Measurements from ENCODE around the gene UTS2B. TPM values are rescaled to one million over a fixed set of nuclear protein-coding genes. Genes with fewer than 3 reads are reported as not detected.

UTS2B gene
- total and polyA plus RNA-seq, 4 donors, result 0.10 to 0.76 TPM; not detected in 2

DNA sequence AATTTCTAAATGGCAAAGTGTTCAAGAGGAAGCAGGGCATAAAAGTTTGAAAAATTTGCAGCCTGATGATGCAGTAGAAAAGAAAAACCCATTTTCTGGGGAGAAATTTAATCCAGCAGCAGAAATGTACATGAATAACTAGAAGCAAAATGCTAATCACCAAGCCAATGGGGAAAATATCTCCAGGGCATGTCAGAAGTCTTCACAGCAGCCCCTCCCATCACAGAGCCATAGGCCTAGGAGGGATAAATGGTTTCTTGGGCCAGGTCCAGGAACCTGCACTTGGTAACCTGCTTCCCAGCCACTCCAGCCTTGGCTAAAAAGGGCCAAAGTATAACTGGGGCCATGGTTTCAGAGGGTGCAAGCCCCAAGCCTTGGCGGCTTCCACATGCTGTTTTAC, 108.7 kb downstream of the UTS2B start (continued):
- TF ChIP-seq, protein P1, sequence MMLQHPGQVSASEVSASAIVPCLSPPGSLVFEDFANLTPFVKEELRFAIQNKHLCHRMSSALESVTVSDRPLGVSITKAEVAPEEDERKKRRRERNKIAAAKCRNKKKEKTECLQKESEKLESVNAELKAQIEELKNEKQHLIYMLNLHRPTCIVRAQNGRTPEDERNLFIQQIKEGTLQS (IDR thresholded peaks at IDR 0.05), result no peak
- TF ChIP-seq NR2F2 (IDR thresholded peaks at IDR 0.05), result no peak
- TF ChIP-seq, protein P2, sequence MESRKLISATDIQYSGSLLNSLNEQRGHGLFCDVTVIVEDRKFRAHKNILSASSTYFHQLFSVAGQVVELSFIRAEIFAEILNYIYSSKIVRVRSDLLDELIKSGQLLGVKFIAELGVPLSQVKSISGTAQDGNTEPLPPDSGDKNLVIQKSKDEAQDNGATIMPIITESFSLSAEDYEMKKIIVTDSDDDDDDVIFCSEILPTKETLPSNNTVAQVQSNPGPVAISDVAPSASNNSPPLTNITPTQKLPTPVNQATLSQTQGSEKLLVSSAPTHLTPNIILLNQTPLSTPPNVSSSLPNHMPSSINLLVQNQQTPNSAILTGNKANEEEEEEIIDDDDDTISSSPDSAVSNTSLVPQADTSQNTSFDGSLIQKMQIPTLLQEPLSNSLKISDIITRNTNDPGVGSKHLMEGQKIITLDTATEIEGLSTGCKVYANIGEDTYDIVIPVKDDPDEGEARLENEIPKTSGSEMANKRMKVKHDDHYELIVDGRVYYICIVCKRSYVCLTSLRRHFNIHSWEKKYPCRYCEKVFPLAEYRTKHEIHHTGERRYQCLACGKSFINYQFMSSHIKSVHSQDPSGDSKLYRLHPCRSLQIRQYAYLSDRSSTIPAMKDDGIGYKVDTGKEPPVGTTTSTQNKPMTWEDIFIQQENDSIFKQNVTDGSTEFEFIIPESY (IDR thresholded peaks at IDR 0.05), result no peak
- no peak for TF ChIP-seq RXRA (IDR thresholded peaks at IDR 0.05)
- TF ChIP-seq JUND (IDR thresholded peaks at IDR 0.05), result no peak
- no peak for TF ChIP-seq TAF1 (conservative IDR thresholded peaks at IDR 0.05)
- TF ChIP-seq FOXA2 (IDR thresholded peaks at IDR 0.05), result no peak

DNA sequence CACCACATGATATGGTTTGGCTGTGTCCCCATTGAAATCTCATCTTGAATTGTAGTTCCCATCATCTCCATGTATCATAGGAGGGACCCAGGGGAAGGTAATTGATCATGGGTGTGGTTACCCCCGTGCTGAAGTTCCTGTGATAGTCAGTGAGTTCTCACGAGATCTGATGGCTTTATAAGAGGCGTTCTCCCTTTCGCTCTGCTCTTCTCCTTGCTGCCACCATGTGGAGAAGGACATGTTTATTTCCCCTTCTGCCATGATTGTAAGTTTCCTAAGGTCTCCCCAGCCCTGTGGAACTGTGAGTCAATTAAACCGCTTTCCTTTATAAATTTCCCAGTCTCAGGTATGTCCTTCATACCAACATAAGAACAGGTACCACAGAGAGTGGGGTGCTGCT, 109.4 kb downstream of the UTS2B start:
- Histone ChIP-seq H3K27ac (ENCODE audit: low read depth in 1 of 2, low read length in 2 of 2) (no peak overlapping the region), H3K9me3 (ENCODE audit: control insufficient read depth in 4 of 4, low read length in 3 of 4) (no peaks in the 10 kb centered on the region), H3K36me3 (ENCODE audit: control insufficient read depth in 4 of 4, insufficient read depth in 3 of 4, low read depth in 1 of 4, low read length in 3 of 4) (no peaks in the 10 kb centered on the region), H3K9ac (ENCODE audit: low read depth in 1 of 2, low read length in 2 of 2) (no peak overlapping the region), H3K27me3 (ENCODE audit: control insufficient read depth in 4 of 4, insufficient read depth in 4 of 4, low read length in 3 of 4) (no peaks in the 10 kb centered on the region), H3K4me3 (ENCODE audit: low read depth in 1 of 3, low read length in 3 of 3) (no peak overlapping the region), H3K4me1 (ENCODE audit: control insufficient read depth in 4 of 4, insufficient read depth in 4 of 4, low read length in 3 of 4) (peaks cover 0 to 3% (median 0%) of the 10 kb centered on the region in 4 donors)
- no peak for DNase-seq (ENCODE audit: low spot score)
- TF ChIP-seq RXRA (IDR thresholded peaks at IDR 0.05) (no peak), FOXA2 (IDR thresholded peaks at IDR 0.05) (no peak), HNF4G (IDR thresholded peaks at IDR 0.05) (no peak)
- TF ChIP-seq, protein P3, sequence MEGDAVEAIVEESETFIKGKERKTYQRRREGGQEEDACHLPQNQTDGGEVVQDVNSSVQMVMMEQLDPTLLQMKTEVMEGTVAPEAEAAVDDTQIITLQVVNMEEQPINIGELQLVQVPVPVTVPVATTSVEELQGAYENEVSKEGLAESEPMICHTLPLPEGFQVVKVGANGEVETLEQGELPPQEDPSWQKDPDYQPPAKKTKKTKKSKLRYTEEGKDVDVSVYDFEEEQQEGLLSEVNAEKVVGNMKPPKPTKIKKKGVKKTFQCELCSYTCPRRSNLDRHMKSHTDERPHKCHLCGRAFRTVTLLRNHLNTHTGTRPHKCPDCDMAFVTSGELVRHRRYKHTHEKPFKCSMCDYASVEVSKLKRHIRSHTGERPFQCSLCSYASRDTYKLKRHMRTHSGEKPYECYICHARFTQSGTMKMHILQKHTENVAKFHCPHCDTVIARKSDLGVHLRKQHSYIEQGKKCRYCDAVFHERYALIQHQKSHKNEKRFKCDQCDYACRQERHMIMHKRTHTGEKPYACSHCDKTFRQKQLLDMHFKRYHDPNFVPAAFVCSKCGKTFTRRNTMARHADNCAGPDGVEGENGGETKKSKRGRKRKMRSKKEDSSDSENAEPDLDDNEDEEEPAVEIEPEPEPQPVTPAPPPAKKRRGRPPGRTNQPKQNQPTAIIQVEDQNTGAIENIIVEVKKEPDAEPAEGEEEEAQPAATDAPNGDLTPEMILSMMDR (IDR thresholded peaks at IDR 0.05; ENCODE audit: low read depth, low read length, missing input control), result no peak
- 87% methylated on average over 5 of the region's 5 CpGs for WGBS

DNA sequence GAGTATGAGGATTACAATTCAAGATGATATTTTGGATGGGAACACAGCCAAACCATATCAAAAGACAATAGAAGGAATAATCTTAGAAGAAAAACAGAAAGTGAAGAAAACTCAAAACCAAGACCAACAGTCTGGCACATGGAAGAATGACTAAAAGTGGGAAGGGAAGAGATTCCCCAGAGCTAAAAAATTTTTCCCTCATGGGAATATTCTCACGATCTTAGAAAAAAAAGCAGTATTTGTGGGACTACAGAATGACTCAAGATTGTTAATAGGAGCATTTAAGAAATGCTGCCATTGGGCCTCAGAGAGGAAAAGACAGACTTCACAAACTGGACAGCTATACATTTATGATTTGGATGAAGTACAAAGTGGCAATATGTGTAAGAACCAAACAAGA, 113.0 kb downstream of the UTS2B start:
- Histone ChIP-seq H3K4me1 (ENCODE audit: control insufficient read depth in 4 of 4, insufficient read depth in 4 of 4, low read length in 3 of 4) (peaks cover 0 to 3% (median 0%) of the 10 kb centered on the region in 4 donors), H3K27ac (ENCODE audit: low read depth in 1 of 2, low read length in 2 of 2) (no peak overlapping the region), H3K9ac (ENCODE audit: low read depth in 1 of 2, low read length in 2 of 2) (no peak overlapping the region), H3K27me3 (ENCODE audit: control insufficient read depth in 4 of 4, insufficient read depth in 4 of 4, low read length in 3 of 4) (no peaks in the 10 kb centered on the region), H3K36me3 (ENCODE audit: control insufficient read depth in 4 of 4, insufficient read depth in 3 of 4, low read depth in 1 of 4, low read length in 3 of 4) (no peaks in the 10 kb centered on the region), H3K4me3 (ENCODE audit: low read depth in 1 of 3, low read length in 3 of 3) (no peak overlapping the region), H3K9me3 (ENCODE audit: control insufficient read depth in 4 of 4, low read length in 3 of 4) (no peaks in the 10 kb centered on the region)
- DNase-seq (ENCODE audit: low spot score), result no peak
- WGBS, result 86% methylated on average over 1 of the region's 1 CpG
- TF ChIP-seq NR2F2 (IDR thresholded peaks at IDR 0.05) (no peak), YY1 (IDR thresholded peaks at IDR 0.05) (no peak), FOXA2 (IDR thresholded peaks at IDR 0.05) (no peak), HNF4A (conservative IDR thresholded peaks at IDR 0.05) (no peak), GABPA (IDR thresholded peaks at IDR 0.05 in 1 of 2, conservative IDR thresholded peaks at IDR 0.05 in 1 of 2) (no peak), JUND (IDR thresholded peaks at IDR 0.05) (no peak), TAF1 (conservative IDR thresholded peaks at IDR 0.05) (no peak), EGR1 (IDR thresholded peaks at IDR 0.05; ENCODE audit: low read depth in 2 of 2) (no peak), HNF4G (IDR thresholded peaks at IDR 0.05) (no peak), RAD21 (IDR thresholded peaks at IDR 0.05) (no peak), SP1 (IDR thresholded peaks at IDR 0.05) (no peak), RXRA (IDR thresholded peaks at IDR 0.05) (no peak), FOXA1 (IDR thresholded peaks at IDR 0.05) (no peak)
- TF ChIP-seq, protein P4, sequence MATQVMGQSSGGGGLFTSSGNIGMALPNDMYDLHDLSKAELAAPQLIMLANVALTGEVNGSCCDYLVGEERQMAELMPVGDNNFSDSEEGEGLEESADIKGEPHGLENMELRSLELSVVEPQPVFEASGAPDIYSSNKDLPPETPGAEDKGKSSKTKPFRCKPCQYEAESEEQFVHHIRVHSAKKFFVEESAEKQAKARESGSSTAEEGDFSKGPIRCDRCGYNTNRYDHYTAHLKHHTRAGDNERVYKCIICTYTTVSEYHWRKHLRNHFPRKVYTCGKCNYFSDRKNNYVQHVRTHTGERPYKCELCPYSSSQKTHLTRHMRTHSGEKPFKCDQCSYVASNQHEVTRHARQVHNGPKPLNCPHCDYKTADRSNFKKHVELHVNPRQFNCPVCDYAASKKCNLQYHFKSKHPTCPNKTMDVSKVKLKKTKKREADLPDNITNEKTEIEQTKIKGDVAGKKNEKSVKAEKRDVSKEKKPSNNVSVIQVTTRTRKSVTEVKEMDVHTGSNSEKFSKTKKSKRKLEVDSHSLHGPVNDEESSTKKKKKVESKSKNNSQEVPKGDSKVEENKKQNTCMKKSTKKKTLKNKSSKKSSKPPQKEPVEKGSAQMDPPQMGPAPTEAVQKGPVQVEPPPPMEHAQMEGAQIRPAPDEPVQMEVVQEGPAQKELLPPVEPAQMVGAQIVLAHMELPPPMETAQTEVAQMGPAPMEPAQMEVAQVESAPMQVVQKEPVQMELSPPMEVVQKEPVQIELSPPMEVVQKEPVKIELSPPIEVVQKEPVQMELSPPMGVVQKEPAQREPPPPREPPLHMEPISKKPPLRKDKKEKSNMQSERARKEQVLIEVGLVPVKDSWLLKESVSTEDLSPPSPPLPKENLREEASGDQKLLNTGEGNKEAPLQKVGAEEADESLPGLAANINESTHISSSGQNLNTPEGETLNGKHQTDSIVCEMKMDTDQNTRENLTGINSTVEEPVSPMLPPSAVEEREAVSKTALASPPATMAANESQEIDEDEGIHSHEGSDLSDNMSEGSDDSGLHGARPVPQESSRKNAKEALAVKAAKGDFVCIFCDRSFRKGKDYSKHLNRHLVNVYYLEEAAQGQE (IDR thresholded peaks at IDR 0.05), result no peak
- TF ChIP-seq, protein P1 (IDR thresholded peaks at IDR 0.05), result no peak
- TF ChIP-seq, protein P5, sequence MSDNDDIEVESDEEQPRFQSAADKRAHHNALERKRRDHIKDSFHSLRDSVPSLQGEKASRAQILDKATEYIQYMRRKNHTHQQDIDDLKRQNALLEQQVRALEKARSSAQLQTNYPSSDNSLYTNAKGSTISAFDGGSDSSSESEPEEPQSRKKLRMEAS (IDR thresholded peaks at IDR 0.05), result no peak
- TF ChIP-seq, protein P2 (IDR thresholded peaks at IDR 0.05), result no peak

Measured in liver (tissue), 9 donors.